HG02840 (cell line): ENCODE measurements around the gene MRPL58.
"Not testable (repeated sequence)": the region's sequence is repeated elsewhere in the genome, so short reads cannot be mapped to it uniquely, and the experiment has no call there.

ENCODE experiments used
- ATAC-seq: cut with Tn5 transposase; IDR thresholded peaks from one replicate; pipeline ENCODE4 v1.9.1; 2021; ENCODE audit warnings: mild to moderate bottlenecking, moderate library complexity, moderate number of reproducible peaks; ENCODE audit not compliant: unreplicated experiment, low FRiP score

The MRPL58 gene

GRCh38 chr17:75044716-75045115 is 32.2 kb downstream of the MRPL58 start:
- no peak for ATAC-seq

- not testable (repeated sequence) for ATAC-seq
Observed at GRCh38 chr17:75045946-75046406, 33.5 kb downstream of the MRPL58 start.

- peak; percentile 94 for ATAC-seq
Observed at GRCh38 chr17:75046407-75047289, 34.2 kb downstream of the MRPL58 start, which contains the start of the genes ATP5PD and KCTD2. TSS of gene ATP5PD (minus strand) at chr17:75046969. CDS start at chr17:75042650, 4,319 bp downstream. TSS of gene KCTD2 (plus strand) at chr17:75047225. CDS start at chr17:75047251, 26 bp downstream.

- peak; percentile 9 for ATAC-seq
Observed at GRCh38 chr17:75047398-75048098, 35.1 kb downstream of the MRPL58 start.

- ATAC-seq: no peak
Observed at GRCh38 chr17:75048249-75048878, 35.9 kb downstream of the MRPL58 start.

- no peak for ATAC-seq
Observed at GRCh38 chr17:75049057-75049456, 36.6 kb downstream of the MRPL58 start.

- ATAC-seq: no peak
Observed at GRCh38 chr17:75049706-75050105, 37.2 kb downstream of the MRPL58 start.

- no peak for ATAC-seq
Observed at GRCh38 chr17:75051941-75052340, 39.5 kb downstream of the MRPL58 start.

GRCh38 chr17:75059369-75060345 is 47.2 kb downstream of the MRPL58 start:
- ATAC-seq: no peak

GRCh38 chr17:75060434-75061054 is 48.1 kb downstream of the MRPL58 start:
- ATAC-seq: no peak

GRCh38 chr17:75061055-75061438 is 48.6 kb downstream of the MRPL58 start:
- no peak for ATAC-seq

GRCh38 chr17:75061618-75062017 is 49.1 kb downstream of the MRPL58 start:
- no peak for ATAC-seq

GRCh38 chr17:75063201-75063600 is 50.7 kb downstream of the MRPL58 start:
- ATAC-seq: no peak

- no peak for ATAC-seq
Observed at GRCh38 chr17:75063626-75064025, 51.2 kb downstream of the MRPL58 start.

GRCh38 chr17:75064040-75064439 is 51.6 kb downstream of the MRPL58 start:
- no peak for ATAC-seq

GRCh38 chr17:75064460-75064859 is 52.0 kb downstream of the MRPL58 start:
- no peak for ATAC-seq

- no peak for ATAC-seq
Observed at GRCh38 chr17:75064867-75065561, 52.5 kb downstream of the MRPL58 start.

GRCh38 chr17:75065562-75066151 is 53.2 kb downstream of the MRPL58 start:
- ATAC-seq: no peak
